ENCODE data around the gene GALNS.

The GALNS gene

GRCh38 chr16:88813269-88814143 is 43.2 kb downstream of the GALNS start:
- no peak for DNase-seq

DNA sequence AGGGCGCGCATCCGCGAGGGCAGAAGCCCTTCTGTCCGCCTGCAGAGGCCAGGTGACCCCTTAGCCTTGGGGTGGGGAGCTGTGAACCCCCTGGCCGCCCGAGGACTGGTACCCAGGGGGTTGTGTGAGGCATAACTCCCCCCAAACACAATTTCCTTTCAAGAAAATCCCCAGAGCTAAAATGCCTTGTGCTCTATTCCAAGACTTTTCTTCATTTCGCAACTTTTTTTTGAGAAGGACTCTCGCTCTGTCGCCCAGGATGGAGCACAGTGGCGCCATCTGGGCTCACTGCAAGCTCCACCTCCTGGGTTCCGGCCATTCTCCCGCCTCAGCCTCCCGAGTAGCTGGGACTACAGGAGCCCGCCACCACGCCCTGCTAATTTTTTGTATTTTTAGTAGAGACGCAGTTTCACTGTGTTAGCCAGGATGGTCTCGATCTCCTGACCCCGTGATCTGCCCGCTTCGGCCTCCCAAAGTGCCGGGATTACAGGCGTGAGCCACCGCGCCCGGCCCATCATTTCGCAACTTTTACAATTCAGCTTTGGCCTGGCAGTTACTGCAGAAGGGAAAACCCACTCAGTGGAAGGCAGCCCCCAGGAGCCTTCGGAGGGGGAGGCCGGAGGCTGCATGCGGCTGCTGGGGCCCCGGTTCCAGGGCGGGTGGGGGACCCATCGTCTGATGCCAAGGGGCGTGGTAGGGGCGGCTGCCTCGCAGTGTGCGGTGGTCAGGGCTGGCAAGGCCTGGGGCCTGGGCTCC is 44.1 kb downstream of the GALNS start:
- DNase-seq, result peak; percentile 33 to 59

GRCh38 chr16:88811769-88812512 is 44.8 kb downstream of the GALNS start, which contains the start of gene APRT:
TSS of gene APRT (minus strand) at chr16:88811928. CDS start at chr16:88811899, 29 bp downstream.
- DNase-seq, result peak; percentile 83 to 89

- peak; percentile 53 to 62 for DNase-seq
Observed at GRCh38 chr16:88810912-88811768, 45.6 kb downstream of the GALNS start.

DNA sequence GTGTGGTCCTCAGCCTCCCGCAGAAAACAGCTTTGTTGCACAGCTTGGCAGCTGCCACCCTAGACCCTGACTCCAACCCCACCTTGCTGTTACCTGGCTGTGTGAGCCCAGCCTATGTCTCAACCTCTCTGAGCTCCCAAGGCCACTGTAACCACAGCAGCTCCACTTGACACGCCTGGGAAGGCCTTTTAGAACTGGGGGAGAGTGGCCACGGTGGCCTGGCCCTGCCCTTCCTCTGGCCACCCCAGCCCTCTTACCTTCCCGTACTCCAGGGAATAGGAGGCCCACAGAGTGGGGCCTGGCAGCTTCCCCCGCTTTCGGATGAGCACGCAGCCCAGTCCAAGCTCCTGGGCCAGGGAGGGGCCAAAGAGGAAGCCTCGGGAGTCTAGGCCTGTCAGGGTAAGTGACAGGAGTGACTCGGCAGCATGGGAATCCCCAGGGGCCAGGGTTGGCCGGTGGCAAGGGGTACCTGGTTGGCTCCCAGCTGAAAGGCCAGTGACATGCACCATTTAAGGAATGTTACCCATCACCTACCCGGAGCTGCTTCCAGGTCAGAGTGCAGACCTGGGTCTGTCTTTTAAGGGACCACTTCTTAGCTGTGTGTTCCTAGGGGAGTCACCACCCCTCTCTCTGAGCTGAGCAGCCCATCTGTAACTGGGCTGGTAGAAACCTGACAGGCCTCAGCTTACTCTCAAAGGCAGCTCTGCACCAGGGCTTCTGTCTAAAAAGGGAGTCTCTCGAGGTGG is 46.4 kb downstream of the GALNS start:
- DNase-seq, result peak; percentile 28 to 38

DNA sequence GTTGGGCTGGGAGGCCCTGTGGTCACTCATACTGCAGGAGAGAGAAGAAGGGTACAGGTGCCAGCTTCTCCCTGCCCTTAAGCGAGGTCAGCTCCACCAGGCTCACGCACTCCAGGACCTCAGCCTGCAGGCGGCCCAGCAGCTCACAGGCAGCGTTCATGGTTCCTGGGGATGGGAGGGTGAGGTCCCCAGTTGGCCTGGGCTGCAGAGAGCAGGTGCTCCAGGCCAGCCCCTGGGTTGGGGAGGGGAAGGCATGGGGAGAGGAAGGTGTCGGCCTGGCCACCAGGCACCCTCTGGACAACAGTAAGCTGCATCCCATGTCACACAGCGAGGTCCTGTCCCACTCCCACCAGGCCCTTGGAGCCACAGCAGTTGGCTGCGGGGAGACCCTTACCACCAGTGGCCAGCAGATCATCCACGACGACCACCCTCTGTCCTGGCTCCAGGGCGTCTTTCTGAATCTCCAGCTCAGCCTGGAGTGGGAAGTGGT is 47.0 kb downstream of the GALNS start:
- no peak for DNase-seq

- no peak for DNase-seq
Observed at GRCh38 chr16:88809068-88809675, 47.6 kb downstream of the GALNS start.

DNA sequence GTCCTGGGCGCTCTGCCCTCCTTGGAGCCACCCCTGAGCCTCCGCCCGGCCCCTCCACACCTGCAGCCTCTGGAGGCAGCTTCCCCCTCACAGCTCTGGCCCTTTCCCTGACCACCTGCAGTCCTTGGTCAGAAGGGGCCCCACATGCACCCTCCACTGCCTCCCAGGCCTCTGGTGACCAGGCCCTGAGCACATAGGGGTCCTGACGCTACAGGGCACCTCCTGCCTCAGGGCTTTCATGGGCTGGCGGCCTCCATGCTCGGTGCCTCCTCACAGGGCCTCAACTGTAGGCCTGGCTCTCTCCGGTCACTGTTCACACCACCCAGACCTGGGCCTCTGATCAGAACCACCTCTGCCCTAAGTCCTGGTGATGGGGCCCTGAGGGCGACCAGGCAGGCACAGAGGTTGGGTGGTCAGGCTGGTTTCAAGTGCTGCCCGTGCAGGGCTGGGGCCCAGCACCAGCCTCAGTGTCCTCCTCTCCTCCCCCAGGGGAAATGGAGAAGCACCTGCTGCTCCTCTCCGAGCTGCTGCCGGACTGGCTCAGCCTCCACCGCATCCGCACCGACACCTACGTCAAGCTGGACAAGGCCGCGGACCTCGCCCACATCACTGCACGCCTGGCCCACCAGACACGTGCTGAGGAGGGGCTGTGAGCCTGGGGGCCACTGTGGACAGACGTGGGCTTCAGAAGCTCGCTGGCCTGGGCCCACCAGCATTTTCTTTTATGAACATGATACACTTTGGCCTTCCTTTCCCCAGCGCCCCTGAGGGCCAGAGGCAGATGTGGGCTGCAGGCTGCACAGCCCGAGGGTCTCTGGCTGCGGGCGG is 48.9 kb downstream of the GALNS start:
- DNase-seq, result no peak

DNA sequence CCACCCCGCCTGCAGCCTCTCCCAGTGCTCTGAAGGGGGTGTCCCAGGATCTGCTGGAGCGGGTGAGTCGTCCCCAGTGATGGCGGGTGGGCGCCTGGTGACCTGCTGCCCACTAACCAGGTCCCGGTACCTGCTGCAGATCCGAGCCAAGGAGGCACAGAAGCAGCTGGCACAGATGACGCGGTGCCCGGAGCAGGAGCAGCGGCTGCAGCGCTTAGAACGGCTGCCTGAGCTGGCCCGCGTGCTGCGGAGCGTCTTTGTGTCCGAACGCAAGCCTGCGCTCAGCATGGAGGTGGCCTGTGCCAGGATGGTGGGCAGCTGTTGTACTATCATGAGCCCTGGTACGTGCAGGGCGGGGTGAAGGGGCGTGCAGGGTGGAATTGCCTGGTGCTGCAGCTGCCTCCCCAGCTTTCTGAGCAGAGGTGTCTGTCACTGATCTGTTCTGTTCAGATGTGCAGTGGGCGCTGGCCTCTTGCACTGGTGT is 49.6 kb downstream of the GALNS start:
- DNase-seq, result no peak

GRCh38 chr16:88806491-88807111 is 50.1 kb downstream of the GALNS start:
- no peak for DNase-seq

- no peak for DNase-seq
Observed at GRCh38 chr16:88805887-88806393, 50.8 kb downstream of the GALNS start.

GRCh38 chr16:88805340-88805715 is 51.4 kb downstream of the GALNS start:
- DNase-seq, result no peak

- no peak for DNase-seq
Observed at GRCh38 chr16:88804552-88805339, 52.0 kb downstream of the GALNS start.

DNA sequence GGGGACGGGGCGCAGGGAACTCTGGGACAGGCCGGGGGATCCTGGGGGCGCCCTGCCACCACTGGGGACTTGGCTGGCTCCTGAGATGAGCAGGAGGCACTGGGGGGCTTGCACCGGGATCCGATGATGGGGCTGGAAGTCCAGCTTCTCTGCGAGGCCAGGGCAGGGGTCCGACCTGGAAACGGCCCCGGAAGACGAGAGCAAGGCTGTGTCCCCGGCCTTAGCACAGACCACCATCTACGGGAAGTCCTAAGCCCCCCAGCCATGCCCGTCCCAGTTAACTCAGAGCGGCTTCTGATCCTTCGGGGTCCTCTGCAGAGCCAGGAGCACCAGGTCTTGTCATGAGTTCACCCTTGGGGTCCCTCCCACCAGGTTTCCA is 52.6 kb downstream of the GALNS start:
- DNase-seq, result no peak

- peak; percentile 59 to 70 for DNase-seq
Observed at GRCh38 chr16:88803264-88803987, 53.3 kb downstream of the GALNS start, which contains the start of gene CDT1. TSS of gene CDT1 (plus strand) at chr16:88803789. CDS start at chr16:88803832, 43 bp downstream.

- DNase-seq, result no peak
Observed at GRCh38 chr16:88800277-88800592, 56.5 kb downstream of the GALNS start.

- DNase-seq, result peak; percentile 96 to 97
Observed at GRCh38 chr16:88799569-88800276, 57.0 kb downstream of the GALNS start.

Data from Kasumi-1 (cell line).